B cell (primary cell): Measurements from ENCODE around the gene PLEKHG4B.

Source experiments
- EZH2 ChIP-seq: IDR thresholded peaks from 2 replicates; pipeline ENCODE4 v1.6.1; 2012; ENCODE audit warnings: borderline replicate concordance, low read depth, mild to moderate bottlenecking, moderate library complexity, low read length; ENCODE audit not compliant: insufficient read depth, poor library complexity, severe bottlenecking
- TF ChIP-seq, protein P1 (sequence below): fragments of 200-600 bp; IDR thresholded peaks from one replicate; pipeline ENCODE4 v1.8.0; 2022; ENCODE audit warnings: antibody characterized with exemption, mild to moderate bottlenecking

DNA sequence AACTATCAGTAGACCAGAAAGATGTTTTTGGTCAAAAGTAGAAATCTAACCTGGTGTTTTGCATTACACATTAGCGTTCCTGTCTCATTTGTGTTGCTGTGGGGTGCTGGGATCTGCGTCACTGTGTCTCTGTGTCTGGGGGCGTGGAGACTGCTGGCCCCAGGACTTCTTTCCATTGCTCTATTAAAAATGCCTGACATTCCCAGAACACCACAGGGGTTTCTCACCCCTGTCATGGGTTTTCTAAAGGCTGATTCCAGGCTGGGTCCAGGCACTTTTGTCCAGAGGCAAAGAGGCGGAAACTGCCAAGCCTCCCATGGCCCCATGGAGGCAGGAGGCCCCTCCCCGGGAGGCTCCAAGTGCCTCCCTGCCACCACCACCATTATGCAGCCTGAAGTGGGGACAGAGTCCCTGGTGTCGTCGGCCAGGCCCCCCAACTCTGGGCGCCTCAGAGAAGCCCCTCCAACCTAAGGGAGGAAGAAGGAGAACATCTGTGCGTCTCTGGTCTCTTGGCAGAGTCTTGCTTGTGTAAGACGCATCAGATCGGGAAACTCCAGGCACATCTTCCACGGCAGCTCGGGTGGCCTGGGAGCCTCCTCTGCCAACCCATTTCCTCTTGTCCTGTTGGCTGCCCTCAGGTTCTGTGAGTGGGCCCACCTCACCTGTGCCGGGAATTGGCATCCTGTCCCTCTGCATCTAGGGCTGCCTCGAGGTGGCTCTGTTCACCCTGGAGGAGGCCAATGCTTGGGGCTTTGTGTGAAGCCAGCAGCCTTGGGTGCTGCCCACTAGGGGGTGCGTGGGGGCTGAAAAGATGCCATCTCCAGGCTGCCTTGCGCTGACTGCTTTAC is 13.8 kb upstream of the PLEKHG4B start:
- TF ChIP-seq, protein P1, sequence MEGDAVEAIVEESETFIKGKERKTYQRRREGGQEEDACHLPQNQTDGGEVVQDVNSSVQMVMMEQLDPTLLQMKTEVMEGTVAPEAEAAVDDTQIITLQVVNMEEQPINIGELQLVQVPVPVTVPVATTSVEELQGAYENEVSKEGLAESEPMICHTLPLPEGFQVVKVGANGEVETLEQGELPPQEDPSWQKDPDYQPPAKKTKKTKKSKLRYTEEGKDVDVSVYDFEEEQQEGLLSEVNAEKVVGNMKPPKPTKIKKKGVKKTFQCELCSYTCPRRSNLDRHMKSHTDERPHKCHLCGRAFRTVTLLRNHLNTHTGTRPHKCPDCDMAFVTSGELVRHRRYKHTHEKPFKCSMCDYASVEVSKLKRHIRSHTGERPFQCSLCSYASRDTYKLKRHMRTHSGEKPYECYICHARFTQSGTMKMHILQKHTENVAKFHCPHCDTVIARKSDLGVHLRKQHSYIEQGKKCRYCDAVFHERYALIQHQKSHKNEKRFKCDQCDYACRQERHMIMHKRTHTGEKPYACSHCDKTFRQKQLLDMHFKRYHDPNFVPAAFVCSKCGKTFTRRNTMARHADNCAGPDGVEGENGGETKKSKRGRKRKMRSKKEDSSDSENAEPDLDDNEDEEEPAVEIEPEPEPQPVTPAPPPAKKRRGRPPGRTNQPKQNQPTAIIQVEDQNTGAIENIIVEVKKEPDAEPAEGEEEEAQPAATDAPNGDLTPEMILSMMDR: no peak
- TF ChIP-seq EZH2: no peak
